HS-5 (cell line): ENCODE measurements around the gene BRK1.
"Not testable (repeated sequence)": the region's sequence is repeated elsewhere in the genome, so short reads cannot be mapped to it uniquely, and the experiment has no call there.

Experiments used
- DNase-seq: peaks from one replicate; pipeline ENCODE4 v3.0.0-alpha.2; 2012; ENCODE audit warnings: low read depth

Gene BRK1

DNA sequence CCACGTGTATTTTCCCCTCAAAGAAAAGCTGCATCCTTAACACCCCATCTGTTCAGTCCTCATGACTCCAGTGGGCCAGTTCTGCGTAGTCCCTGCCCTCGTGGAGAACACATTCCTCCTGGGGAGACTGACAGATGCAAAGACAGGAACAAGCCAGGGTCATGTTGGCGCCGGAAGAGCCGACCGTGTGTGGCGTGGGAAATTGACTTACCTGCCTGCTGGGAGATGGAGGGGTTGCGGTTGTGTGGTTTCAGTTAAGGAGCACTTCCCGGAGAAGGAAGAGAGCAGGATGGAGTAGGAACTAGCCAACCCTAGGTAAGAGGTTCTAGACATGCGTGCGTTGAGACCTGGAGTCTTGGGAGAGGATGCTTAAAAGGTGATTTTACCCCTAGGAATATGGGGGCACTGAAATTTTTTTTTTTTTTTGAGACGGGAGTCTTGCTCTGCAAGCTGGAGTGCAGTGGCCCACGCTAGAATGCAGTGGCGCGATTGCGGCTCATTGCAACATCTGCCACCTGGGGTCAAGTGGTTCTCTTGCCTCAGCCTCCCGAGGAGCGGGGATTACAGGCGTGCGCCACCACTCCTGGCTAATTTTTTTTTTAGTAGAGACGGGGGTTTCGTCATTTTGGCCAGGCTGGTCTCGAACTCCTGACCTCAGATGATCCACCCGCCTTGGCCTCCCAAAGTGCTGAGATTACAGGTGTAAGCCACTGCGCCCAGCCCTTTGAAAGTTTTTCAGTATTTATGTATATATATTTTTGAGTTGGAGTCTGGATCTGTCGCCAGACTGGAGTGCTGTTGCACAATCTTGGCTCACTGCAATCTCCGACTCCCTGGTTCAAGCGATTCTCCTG lies 27.5 kb downstream of the BRK1 start:
- no peak for DNase-seq

DNA sequence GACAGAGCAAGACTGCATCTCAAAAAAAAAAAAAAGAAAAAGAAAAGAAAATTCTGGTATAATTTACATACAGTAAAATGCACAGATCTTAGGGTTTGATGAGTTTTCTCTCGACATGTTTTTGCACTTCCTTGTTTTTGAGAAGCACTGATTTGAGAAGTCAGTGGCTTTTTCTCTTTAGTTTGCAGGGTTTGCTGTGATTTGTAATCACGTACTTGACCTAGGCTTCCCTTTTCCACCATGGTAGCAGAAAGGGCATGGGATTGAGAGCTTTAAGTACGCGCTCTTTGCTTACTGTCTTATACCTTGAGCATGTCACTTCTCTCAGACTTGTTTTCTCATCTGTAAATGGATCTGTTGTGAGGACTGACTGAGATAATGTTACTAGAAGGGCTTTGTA lies 30.2 kb downstream of the BRK1 start:
- no peak for DNase-seq

DNA sequence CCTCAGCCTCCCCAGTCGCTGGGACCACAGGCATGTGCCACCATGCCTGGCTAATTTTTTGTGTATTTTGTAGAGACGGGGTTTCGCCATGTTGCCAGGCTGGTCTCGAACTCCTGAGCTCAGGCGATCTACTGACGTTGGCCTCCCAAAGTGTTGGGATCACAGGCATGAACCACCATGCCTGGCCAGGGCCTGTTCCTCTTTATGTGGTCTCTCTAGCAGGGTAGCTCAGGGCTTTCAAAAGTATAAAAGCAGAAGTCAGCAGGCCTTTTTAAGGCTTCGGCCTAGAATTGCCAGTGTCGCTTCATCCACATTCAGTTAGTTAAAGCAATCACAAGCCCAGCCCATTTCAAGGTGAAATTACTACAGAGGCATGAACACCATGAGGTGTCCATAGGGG lies 33.8 kb downstream of the BRK1 start:
- no peak for DNase-seq

DNA sequence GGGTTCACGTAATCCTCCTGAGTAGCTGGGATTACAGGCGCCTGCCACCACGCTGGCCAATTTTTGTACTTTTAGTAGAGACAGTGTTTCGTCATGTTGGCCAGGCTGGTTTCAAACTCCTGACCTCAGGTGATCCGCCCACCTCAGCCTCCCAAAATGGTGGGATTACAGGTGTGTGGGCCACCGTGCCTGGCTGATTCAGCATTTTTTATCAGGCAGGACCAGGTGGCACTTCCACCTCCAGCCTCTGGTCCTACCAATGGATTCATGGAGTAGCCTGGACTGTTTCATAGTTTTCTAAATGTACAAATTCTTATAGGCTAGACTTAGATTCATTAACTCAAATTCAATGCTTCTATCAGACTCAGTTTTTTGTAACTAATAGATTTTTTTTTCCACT lies 35.5 kb downstream of the BRK1 start:
- no peak for DNase-seq

DNA sequence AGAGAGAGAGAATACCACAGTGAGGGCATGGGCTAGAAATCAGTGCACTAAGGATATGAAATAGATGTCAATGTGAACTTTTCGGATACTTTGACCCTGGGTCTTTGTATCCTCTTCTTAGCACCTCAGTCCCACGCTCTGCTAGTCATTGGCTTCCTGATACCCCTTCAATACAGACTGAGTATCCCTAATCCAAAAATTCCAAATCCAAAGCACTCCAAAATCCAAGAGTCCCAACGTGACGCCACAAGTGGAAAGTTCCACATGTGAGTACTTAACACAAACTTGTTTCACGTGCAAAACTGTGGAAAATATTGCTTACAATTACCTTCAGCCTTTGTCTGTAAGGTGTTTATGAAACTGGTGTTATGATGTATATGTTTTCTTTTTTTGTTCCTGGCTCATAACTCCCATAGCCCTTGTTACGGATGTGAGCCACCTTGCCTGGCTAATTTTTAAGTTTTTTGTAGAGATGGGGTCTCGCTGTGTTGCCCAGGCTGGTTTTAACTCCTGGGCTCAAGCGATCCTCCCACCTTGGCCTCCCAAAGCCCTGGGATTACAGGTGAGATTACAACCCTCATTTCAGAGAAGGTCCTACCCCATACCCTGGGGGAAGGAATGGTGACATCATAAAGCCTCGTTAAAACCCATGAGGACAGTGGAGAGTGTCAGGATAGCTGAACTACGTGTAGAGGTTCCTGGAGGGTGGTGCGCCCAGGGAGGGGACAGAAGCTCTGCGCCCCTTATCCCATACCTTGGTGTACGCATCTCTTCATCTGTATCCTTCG lies 39.1 kb downstream of the BRK1 start:
- no peak for DNase-seq

DNA sequence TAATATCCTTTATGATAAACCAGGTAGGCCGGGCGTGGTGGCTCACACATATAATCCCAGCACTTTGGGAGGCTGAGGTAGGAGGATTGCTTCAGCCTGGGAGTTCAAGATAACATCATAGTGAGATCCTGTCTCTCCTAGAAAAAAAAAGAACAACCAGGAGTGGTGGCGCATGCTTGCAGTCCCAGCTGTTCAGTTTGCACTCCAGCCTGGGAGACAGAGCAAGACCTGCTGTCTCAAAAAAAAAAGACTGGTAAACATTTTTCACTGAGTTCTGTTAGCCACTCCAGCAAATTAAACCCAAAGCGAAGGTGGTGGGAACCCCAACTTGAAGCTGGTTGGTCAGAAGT lies 39.6 kb downstream of the BRK1 start:
- DNase-seq, result no peak

DNA sequence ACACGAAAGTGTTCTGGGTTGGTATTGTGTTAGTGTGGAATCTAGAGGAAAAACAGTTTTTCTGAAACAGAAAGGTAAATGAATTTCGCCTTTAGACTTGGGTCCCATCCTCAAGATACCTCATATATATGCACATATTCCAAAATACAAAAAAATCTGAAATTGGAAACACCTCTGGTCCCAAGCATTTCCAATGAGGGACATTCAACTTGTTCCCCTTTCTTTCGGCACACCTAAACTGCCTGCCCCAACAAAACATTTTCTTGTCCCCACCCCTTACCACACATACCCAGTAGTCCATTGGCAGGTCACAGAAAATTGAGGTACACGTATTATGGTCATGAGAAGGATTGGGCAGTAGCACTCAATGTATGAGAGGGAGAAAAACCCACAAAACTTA lies 40.2 kb downstream of the BRK1 start:
- DNase-seq, result no peak

DNA sequence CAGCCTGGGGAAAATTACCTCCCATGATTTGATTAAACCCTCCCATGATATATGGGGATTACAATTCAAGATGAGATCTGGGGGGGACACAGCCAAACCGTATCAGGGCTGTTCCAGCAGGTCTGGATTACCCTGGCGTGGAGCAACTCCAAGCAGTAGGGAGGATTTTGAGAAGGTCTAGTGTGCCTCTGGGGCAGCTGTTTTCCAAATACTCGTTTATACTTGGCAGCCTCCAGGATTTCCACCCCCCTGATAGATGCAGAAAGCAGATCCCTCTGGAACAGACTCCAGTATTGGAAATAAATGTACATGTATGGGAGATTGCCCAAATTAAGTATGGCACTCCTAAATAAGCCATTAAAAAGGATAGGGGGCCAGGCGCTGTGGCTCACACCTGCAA lies 41.6 kb downstream of the BRK1 start:
- DNase-seq, result no peak

DNA sequence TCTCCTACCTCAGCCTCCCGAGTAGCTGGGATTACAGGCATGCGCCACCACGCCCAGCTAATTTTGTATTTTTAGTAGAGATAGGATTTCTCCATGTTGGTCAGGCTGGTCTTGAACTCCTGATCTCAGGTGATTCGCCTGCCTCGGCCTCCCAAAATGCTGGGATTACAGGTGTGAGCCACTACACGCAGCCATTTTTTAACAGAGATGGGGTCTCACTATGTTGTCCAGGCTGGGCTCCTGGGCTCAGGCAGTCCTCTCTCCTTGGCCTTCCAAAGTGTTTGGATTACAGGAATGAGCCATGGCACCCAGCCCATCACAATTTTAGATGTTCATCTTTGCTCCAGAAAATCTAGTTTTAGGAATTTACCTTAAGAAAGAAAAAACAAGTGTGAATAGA lies 43.1 kb downstream of the BRK1 start:
- DNase-seq, result not testable (repeated sequence)

DNA sequence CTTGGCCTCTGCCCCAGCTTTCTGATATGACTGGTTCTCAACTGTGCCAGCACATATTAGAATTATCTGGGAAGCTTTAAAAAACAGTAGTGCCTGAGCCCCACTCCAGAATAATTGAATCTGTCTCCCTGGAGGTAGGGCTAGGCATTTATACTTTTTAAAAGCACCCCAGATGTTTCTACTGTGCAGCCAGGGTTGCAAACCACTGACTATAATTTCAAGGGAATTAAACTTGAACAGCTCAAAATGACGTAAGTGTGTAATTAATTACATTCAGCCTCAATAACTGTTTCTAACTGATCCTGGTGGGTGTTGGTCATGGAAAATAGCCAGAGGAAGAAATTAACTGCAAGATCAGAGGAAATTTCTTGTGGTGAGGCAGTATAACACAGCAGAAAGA lies 44.9 kb downstream of the BRK1 start:
- no peak for DNase-seq

DNA sequence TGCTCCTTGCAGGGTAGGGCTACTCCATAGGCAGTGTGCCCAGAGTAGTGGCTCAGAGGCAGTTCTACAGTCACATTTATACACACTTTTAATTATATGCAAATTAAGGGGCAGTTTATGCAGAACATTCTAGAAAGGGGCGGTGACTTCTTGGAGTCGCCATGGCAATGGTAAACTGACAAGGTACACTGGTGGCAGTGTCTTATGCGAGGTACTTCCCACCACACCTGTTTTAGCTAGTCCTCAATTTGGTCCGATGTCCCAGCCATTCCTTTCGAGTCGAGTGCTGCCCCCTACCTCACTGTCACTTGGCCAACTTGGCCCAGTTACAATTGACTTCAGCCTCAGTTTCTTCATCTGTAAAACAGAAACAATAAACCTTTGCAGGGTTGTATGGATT lies 45.5 kb downstream of the BRK1 start:
- no peak for DNase-seq

DNA sequence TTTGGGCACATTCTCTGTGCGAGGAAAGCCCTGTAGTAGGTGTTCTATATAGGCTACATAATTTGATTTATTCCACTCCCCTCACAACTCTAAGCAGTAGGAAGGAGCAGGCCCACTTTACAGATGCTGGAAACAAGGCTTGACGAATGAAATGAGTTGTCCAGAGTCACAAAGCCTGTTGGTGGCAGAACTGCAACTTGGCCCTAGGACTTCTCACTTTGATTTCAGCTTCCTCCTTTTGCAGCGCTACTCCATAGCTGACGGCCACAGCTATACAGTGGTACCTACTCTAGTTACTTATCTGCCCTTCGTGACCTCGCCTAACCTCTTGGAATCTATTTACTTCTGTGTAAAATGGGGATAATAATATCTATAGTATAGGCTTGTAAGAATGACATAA lies 46.7 kb downstream of the BRK1 start:
- DNase-seq, result no peak

DNA sequence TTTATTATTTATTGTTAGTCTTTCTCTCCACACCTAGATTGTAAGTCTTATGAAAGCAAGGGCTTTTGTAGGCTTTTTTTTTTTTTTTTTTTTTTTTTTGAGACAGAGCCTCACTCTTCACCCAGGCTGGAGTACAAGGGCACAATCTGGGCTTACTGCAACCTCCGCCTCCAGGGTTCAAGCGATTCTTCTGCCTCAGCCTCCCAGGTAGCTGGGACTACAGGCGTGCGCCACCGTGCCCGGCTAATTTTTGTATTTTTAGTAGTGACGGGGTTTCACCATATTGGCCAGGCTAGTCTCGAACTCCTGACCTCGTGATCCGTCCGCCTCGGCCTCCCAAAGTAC lies 48.7 kb downstream of the BRK1 start:
- DNase-seq, result not testable (repeated sequence)

DNA sequence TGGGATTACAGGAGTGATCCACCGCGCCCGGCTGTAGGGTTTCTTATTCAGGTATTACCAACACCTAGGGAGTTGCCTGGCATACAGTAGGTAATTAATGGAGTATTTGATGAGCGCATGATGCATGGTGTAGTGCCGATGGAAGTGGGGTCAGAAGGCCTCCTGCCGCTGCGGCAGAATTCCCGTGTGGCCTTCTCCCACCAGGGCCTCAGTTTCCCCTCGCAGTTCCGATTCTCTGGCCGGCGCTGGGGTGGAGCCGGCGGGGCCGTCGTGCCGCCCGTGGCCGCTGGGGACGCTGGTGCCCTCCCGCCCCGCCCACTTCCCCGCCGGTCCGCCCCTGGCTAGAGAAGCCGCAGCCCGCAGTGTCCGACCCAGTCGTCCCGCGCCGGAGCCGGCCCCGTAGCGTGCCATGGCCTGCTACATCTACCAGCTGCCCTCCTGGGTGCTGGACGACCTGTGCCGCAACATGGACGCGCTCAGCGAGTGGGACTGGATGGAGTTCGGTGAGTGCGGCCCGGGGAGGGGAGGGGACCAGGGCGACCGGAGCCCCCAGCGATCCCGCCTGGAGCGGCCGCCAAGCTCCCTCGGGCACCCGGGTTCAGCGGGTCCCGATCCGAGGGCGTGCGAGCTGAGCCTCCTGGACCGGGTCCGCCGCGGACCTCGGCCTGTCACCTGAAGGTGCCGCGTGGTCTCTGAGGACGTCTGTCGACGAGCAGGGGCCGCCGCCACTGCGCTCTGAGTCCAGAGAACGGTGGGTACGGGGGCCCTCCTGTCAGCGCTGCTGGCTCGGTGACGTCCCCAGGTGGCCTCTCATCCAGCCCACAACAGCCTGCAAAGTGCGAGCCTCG lies 49.3 kb downstream of the BRK1 start, which contains the start of gene IRAK2:
IRAK2 (plus strand) TSS at position 374 of the 848 bp plus-strand sequence; CDS start at position 410, 36 bp downstream.
- no peak for DNase-seq

DNA sequence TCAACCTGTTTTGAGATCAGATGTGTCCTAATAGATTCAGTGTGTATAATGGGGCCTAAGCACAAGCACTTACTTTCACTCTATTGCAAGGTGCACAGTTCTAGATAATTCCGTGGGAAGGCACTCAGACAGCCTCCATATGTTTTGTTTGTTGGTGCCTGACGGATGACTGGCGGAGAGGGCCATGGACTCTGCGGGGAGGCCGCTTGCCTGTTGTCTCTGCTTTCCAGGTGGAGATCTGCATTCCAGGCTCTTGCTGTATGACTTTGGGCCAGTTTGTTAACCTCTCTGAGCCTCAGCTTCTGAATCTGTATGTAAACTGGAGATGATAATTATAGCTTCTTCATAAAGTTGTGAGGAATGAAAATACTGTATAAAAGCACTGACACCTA lies 50.7 kb downstream of the BRK1 start:
- DNase-seq, result no peak

DNA sequence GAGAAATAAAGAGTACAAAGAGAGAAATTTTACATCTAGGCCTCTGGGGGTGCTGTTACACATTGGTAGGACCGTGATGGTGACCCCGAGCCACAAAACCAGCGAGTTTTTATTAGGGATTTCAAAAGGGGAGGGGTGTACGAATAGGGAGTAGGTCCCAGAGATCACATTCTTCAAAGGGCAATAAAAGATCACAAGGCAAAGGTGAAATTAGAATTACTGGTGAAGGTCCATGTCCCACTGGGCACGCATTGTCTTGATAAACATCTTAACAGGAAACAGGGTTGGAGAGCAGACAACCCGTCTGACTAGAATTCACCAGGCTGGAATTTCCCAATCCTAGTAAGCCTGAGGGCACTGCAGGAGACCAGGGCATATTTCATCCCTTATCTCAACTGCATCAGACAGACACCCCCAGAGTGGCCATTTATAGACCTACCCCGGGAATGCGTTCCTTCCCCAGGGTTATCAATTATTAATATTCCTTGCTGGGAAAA lies 53.6 kb downstream of the BRK1 start:
- no peak for DNase-seq

DNA sequence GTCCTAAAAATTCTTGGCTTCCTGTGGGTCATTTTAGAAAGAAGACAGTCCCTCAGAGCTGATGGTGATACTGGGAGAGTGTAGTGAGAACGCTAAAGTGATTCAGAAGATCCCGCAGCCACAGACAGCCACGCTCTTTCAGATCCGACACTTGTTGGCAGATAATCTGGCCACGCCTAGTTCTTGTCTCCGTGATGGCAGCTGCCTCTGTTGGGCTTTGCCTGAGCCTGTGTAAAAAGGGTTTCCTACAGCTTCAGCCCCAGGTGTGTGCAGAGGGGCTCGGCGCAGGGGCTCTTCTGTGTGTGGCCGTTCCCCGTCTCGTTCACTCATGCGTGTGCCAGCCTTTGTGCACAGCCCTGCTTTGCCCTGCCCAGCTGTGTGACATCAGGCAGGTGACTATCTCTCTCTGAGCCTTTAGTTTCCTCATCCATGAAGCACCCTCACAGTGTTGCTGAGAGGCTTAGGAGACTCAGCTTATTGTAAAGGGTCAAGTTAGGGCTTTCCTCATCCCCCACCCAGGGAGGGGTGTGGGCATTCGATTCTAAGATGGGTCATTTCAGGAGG lies 55.5 kb downstream of the BRK1 start:
- no peak for DNase-seq

DNA sequence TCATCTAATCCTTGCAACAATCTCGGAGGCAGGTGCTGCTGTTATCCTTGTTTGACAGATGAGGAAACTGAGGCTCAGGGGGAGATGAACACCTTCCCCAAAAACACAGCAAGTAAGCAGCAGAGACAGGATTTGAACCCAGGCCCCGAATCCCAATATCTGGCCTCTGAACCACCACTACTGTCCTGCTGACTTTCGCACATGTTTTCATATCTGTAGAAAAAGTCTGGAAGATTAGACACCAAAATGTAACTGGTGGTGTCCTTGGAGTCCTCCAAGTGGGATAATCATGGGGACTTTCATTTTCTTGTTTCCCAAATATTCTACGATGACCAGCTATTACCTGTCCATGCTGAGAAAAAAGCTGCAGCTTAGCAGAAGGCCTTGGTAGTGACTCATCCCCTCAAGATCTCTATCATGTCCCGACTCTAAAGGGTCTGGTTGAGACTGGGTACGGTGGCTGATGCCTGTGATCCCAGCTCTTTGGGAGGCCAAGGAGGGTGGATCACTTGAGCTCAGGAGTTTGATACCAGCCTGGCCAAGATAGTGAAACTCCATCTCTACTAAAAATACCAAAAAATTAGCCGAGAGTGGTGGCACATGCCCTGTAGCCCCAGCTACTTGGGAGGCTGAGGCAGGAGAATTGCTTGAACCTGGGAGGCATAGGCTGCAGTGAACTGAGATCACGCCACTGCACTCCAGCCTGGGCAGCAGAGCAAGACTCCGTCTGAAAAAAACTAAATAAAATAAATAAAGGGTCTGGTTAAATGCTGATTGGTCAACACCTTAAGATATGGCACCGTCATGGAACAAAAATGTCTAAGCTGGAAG lies 57.8 kb downstream of the BRK1 start:
- DNase-seq, result no peak

DNA sequence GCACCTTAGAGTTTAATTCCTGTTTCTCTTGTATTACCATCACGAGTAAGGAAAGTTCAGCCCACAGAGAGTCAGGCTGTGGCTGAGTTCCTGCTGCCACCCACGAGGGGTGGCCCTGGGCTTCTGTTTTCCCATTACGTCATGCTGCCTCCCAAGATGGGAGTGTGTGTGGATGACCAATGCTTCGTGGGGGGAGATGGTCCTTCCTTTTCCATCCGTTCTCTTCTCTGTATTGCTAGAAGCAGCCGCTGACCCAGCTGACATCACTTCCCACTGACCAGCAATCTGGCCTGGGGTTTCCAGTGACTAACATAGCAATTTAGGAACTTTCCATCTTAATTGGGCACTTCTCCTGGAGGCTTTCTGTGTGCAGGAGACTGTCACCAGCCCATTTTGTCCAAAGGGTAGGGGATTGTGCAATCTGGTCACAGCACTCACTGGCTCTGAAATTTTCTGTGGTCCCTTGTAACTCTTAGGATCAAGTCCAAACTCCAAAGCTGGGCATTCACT lies 58.5 kb downstream of the BRK1 start:
- DNase-seq, result peak; percentile 80

DNA sequence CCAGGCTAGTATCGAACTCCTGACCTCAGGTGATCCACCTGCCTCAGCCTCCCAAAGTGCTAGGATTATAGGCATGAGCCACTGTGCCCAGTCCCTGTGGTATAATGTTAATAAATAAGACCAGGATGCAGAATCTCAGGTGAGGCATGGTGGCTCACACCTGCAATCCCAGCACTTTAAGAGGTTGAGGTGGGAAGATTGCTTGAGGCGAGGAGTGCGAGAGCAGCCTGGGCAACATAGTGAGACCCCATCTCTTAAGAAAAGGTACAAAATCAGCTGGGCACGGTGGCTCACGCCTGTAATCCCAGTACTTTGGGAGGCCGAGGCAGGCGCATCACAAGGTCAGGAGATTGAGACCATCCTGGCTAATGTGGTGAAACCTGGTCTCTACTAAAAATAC lies 59.9 kb downstream of the BRK1 start:
- not testable (repeated sequence) for DNase-seq

DNA sequence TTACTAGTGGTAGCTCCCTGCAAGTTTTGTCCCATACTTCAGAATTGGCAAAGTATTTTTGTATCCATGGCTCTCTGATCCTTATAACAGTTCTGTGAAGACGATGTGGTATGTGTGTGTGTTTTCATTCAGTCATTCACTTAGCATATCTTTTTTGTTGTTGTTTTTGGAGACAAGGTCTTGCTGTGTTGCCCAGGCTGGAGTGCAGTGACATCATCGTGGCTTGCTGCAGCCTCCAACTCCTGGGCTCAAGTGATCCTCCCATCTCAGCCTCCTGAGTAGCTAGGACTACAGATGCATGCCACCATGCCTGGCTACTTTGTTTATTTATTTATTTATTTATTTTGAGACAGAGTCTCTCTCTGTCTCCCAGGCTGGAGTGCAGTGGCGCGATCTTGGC lies 60.7 kb downstream of the BRK1 start:
- DNase-seq, result not testable (repeated sequence)
